Osteoblast (primary cell): ENCODE results near the gene FRAT2. TPM values are rescaled to one million over a fixed set of nuclear protein-coding genes. Genes with fewer than 3 reads are reported as not detected.

Source experiments
- DNase-seq: peaks from one replicate; pipeline ENCODE4 v3.0.0; 2011; ENCODE audit warnings: low spot score, mixed read lengths; ENCODE audit not compliant: insufficient read length; ENCODE audit errors: missing footprints
- H2AFZ ChIP-seq: 2 replicates; pipeline ENCODE4 v1.6.0; 2011; ENCODE audit warnings: mild to moderate bottlenecking, low read length
- H3K27ac ChIP-seq: 2 replicates; pipeline ENCODE4 v1.5.1; 2011; ENCODE audit warnings: mild to moderate bottlenecking, low read depth, low read length, moderate library complexity
- H3K27me3 ChIP-seq: 2 replicates; pipeline ENCODE4 v1.6.0; 2012; ENCODE audit warnings: mild to moderate bottlenecking, control low read depth, inconsistent platforms, low read length, moderate library complexity; ENCODE audit not compliant: insufficient read depth
- H3K36me3 ChIP-seq: 2 replicates; pipeline ENCODE4 v1.5.1; 2011; ENCODE audit warnings: mild to moderate bottlenecking, low read length, control low read depth, moderate library complexity; ENCODE audit not compliant: insufficient read depth
- H3K4me1 ChIP-seq: 2 replicates; pipeline ENCODE4 v1.5.1; 2011; ENCODE audit warnings: mild to moderate bottlenecking, low read length, control low read depth, moderate library complexity; ENCODE audit not compliant: insufficient read depth
- H3K4me2 ChIP-seq: 2 replicates; pipeline ENCODE4 v1.6.0; 2011; ENCODE audit warnings: mild to moderate bottlenecking, low read length; ENCODE audit not compliant: insufficient read depth
- H3K4me3 ChIP-seq: fragments of 200-600 bp; sonication (generic); 3 replicates; pipeline ENCODE4 v1.5.1; 2012; ENCODE audit warnings: mild to moderate bottlenecking, low read length, inconsistent platforms; ENCODE audit not compliant: insufficient read depth
- H3K79me2 ChIP-seq: 2 replicates; pipeline ENCODE4 v1.6.0; 2012; ENCODE audit warnings: mild to moderate bottlenecking, low read length, control low read depth, inconsistent platforms; ENCODE audit not compliant: insufficient read depth
- H3K9me3 ChIP-seq: 2 replicates; pipeline ENCODE4 v1.5.1; 2011; ENCODE audit warnings: low read depth, low read length, control low read depth
- H4K20me1 ChIP-seq: 2 replicates; pipeline ENCODE4 v1.6.0; 2012; ENCODE audit warnings: mild to moderate bottlenecking, low read length, control low read depth; ENCODE audit not compliant: insufficient read depth
- total RNA-seq: library from RNA; depleted of rRNA; stranded (reverse); fragments of >200 nt; gene quantifications from 2 replicates; pipeline ENCODE4 v1.2.3, GENCODE V29; 2012
- TF ChIP-seq, protein P1 (sequence below): IDR thresholded peaks from 2 replicates; pipeline ENCODE4 v1.5.1; 2011; ENCODE audit warnings: mild to moderate bottlenecking, low read depth, low read length, moderate library complexity; ENCODE audit errors: extremely low read depth

The FRAT2 gene
- total RNA-seq, 1 donor = 8.0 TPM

DNA sequence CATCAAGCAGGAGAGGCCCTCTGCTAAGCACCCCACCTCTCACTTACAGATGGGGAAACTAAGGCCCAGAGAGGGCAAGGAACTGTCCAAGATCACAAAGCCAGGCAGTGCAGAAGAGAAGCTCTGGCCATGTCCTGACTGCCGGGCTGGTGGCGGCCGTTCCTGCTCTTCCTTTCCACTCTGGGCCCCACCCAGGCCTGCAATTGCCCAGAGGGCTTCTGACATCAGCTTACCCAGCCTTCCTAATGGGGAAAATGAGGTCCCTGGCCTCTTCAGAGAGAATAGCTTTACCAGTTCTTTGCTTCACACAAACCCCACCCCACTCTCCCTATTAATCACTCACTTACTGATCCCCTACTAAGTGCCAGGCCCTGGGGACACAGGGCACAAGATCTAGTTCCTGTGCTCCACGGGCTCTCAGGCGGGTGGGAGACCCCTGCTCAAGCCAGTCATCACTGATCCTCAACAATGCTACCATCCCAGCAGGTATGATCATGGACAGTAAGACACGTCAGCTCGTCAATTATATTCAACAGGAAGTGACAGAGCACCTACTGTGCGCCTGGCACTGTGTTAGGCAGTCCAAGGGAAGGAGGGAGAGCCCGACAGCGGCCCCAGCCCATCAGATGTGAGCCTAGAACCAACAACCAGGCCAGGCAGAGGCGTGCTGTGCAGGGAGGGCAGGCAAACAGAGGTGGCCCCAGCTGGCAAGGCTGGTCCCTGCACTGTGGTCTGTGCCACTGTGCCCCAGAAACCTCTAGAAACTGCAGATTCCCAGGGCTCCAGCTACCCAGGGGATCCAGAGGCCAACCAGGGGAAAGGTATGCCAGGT, 26.4 kb upstream of the FRAT2 start:
- Histone ChIP-seq H3K79me2 (no peaks in the 10 kb centered on the region), H3K36me3 (peaks cover 38% of the 10 kb centered on the region), H3K4me1 (no peaks in the 10 kb centered on the region), H2AFZ (no peak overlapping the region), H3K4me2 (no peak overlapping the region), H3K27me3 (no peaks in the 10 kb centered on the region), H3K9me3 (no peaks in the 10 kb centered on the region), H4K20me1 (peaks cover 2% of the 10 kb centered on the region), H3K4me3 (no peak overlapping the region), H3K27ac (no peak overlapping the region)
- DNase-seq = no peak
- TF ChIP-seq, protein P1, sequence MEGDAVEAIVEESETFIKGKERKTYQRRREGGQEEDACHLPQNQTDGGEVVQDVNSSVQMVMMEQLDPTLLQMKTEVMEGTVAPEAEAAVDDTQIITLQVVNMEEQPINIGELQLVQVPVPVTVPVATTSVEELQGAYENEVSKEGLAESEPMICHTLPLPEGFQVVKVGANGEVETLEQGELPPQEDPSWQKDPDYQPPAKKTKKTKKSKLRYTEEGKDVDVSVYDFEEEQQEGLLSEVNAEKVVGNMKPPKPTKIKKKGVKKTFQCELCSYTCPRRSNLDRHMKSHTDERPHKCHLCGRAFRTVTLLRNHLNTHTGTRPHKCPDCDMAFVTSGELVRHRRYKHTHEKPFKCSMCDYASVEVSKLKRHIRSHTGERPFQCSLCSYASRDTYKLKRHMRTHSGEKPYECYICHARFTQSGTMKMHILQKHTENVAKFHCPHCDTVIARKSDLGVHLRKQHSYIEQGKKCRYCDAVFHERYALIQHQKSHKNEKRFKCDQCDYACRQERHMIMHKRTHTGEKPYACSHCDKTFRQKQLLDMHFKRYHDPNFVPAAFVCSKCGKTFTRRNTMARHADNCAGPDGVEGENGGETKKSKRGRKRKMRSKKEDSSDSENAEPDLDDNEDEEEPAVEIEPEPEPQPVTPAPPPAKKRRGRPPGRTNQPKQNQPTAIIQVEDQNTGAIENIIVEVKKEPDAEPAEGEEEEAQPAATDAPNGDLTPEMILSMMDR = no peak

DNA sequence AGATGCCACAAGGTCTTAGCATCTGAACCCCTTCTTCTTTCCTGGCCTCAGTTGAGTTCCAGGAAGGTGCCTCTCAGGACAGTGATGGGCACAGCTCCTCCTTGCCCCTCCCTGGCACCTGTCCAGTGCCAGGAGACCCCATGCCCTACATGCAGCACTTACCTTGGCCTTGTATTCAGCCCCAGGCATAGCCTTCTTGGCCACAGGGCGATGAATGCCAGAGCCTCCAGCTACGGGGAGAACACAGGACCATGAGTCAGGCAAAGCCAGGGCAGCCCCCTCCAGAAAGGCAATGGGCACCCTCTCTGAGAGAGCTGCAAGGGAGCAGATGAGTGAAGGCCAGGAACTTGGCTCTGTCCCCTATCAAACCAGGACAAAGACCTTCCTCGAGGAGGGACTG, 24.3 kb upstream of the FRAT2 start:
- Histone ChIP-seq H3K27ac (no peak overlapping the region), H3K27me3 (no peaks in the 10 kb centered on the region), H3K4me2 (no peak overlapping the region), H3K36me3 (peaks cover 38% of the 10 kb centered on the region), H3K4me1 (no peaks in the 10 kb centered on the region), H3K4me3 (no peak overlapping the region), H2AFZ (no peak overlapping the region), H3K9me3 (no peaks in the 10 kb centered on the region), H4K20me1 (peaks cover 2% of the 10 kb centered on the region), H3K79me2 (no peaks in the 10 kb centered on the region)
- no peak for DNase-seq
- TF ChIP-seq, protein P1 = no peak

DNA sequence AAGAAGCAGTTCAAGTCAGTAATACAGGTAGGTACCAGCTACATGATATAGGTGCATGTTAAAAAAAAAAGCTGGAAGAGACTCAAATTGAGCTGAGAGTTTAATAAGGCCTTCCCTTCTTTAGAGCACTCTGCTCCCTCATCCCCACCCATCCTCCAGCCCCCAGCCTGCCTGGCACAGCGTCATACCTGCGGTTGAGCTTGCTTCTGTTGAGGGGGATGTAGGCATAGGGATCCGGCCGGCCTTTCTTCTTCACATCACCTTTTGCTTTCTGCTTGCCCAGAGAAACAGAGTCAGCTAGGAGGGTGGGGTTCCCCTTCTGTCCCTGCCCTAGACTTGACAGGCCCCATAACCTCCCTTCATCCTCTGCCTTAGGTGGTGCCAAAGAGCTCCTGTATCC, 23.8 kb upstream of the FRAT2 start:
- no peak overlapping the region for H3K4me2 ChIP-seq
- TF ChIP-seq, protein P1 = no peak
- H3K36me3 ChIP-seq = peaks cover 35% of the 10 kb centered on the region
- H3K4me1 ChIP-seq = no peaks in the 10 kb centered on the region
- H3K9me3 ChIP-seq = no peaks in the 10 kb centered on the region
- no peak overlapping the region for H3K4me3 ChIP-seq
- H2AFZ ChIP-seq = no peak overlapping the region
- peaks cover 2% of the 10 kb centered on the region for H4K20me1 ChIP-seq
- no peaks in the 10 kb centered on the region for H3K27me3 ChIP-seq
- H3K79me2 ChIP-seq = no peaks in the 10 kb centered on the region
- no peak overlapping the region for H3K27ac ChIP-seq
- no peak for DNase-seq

DNA sequence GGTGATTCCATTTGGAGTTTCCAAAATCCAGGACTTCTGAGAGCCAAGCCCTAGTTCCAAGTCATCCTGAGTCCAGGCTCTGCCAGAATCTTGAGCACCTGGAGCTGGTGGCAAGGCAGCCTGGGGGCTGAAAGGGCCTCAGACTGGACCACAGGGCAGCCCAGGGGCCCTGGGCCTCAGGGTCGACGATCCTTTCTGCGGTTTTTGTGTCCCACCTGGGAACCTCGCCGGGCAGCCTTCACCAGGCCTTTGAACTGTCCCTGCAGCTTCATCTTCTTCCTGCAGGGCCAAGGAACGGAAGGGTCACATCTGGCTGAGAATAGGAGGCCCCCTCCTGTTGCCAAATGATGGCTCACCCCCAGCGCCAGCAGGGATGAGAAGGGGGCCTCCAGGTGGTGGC, 22.4 kb upstream of the FRAT2 start:
- Histone ChIP-seq H3K4me2 (no peak overlapping the region), H3K27me3 (no peaks in the 10 kb centered on the region), H3K9me3 (no peaks in the 10 kb centered on the region), H2AFZ (no peak overlapping the region), H3K36me3 (peaks cover 35% of the 10 kb centered on the region), H3K27ac (no peak overlapping the region), H3K4me1 (no peaks in the 10 kb centered on the region), H3K4me3 (no peak overlapping the region), H3K79me2 (no peaks in the 10 kb centered on the region), H4K20me1 (peaks cover 2% of the 10 kb centered on the region)
- DNase-seq = no peak
- TF ChIP-seq, protein P1 = no peak
